ENCODE data around the gene NECAB3.

NECAB3 gene

DNA sequence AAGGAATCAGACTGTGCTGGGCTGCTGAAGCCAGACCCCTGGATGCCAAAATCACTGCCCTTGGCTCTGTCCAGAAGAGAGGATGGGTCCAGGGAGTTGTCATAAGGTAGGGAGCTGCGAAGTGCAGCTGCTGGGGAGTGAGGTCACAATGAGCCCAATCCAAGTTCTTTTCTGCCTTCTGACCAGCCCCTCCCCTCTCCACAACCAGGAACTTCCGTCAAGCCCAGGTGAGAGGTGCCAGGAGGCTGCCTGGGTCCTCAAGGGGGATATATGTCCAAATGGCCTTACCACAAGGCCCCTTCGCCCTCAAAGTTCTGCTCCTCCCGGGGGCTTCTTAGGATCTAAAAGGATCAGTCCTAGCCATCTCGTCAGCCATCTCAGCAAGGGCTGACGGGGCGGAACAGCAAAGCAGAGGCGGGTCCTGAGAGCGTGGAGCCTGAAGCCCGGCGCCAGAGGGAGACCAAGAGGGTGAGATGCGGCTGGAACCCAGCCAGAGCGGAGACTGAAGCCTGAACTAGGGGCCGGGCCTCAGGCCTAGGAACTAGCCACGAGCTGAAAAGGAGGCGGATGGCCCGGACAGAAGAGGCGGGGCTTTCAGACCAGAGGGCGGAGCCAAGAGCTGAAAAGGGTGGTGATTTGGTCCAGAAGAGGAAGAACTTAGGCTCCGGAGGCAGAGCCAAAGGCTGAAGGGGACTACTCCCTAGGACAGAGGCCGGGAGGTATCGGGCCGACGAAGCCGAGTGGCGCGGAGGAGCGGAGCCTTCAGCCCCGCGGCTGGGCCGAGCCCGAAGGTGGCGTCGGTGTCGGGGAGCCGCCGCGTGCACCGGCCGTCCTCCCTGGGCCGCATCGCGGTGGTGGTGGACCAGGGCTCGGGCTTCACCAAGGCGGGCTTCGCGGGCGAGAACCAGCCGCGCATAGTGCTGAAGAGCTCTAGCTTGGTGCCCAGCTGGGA lies 7.7 kb downstream of the NECAB3 start, which contains the start of gene ACTL10:
ACTL10 (plus strand) TSS at position 651 of the 952 bp plus-strand sequence. CDS start 555 bp downstream, outside the sequence.
- peak; percentile 23 to 98 (median 87) for DNase-seq

GRCh38 chr20:33664762-33665144 lies 9.5 kb downstream of the NECAB3 start:
- no peak for DNase-seq

DNA sequence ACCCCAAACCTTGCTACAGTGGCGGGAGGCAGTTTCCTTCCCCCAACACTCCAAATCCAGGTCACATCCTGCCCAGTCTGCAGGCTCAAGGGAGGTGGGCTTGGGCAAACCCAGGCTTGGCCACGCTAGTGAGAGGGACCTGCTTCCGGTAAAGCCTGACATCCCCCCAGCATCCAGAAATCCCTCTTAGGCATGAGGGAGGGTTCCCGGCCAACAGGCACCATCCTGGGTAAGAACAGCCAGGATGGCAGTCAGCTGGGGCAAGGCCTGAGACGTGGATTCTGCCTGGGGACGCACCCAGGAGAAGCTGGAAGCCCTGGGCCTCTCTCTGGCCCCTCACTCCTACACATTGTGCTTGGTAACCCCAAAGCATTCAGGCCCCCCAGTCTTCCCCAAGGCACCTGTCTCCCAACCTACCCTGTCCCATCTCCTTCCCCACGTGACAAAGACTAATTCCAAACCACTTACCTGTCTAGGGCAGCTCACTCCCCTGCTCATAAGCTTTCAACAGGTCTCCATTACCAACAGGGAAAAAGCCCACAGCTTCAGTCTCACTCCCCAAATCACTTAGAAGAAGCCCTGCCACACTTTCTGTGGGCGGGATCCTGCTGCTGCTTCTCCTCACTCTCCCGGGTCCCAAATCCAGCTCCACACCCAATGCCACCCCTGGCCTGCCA lies 10.0 kb downstream of the NECAB3 start:
- no peak for DNase-seq

- peak in 52 of 56 donors; percentile 13 to 84 (median 64) for DNase-seq
Measured at GRCh38 chr20:33663161-33664084, 10.8 kb downstream of the NECAB3 start.

DNA sequence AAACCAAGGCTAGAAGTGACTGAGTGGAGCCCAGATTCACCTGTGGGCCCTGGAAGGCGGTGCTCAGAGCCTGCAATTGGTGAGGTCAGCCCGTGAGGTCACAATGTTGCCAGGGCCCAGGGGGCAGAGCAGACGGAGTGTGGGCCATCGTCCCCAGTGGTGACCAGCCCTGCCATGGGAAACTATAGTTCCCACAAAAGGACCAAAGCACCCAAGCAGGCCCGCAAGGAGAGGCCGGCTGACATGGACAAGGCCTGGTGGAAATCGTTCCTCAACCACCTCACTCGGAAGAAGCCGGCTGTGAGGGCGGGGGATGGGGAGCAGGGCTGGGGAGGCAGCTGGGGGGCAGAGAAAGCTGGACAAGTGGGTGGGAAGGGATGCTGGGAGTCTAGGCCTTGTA lies 12.1 kb downstream of the NECAB3 start, which contains the start of gene C20orf144:
C20orf144 (plus strand) TSS at position 156 of the 400 bp plus-strand sequence; CDS start at position 175, 19 bp downstream.
- DNase-seq, result no peak

DNA sequence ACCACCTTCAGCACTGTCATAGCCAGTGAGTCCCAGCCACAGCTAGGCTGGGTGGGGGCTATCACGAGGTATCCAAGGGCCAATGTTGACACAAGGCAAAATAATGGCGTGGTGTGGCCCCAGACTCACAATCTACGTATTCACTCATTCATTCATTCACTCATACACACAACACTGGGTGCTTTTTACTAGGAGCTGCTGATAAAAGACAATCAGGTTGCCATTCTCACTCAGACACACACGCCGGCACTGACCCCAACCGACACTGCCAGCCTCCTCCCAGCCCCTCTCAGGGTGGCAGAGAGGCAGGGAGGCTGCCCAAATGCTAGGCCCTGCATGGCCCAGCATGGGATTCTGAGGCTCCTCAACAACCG lies 13.6 kb downstream of the NECAB3 start:
- DNase-seq, result no peak

DNA sequence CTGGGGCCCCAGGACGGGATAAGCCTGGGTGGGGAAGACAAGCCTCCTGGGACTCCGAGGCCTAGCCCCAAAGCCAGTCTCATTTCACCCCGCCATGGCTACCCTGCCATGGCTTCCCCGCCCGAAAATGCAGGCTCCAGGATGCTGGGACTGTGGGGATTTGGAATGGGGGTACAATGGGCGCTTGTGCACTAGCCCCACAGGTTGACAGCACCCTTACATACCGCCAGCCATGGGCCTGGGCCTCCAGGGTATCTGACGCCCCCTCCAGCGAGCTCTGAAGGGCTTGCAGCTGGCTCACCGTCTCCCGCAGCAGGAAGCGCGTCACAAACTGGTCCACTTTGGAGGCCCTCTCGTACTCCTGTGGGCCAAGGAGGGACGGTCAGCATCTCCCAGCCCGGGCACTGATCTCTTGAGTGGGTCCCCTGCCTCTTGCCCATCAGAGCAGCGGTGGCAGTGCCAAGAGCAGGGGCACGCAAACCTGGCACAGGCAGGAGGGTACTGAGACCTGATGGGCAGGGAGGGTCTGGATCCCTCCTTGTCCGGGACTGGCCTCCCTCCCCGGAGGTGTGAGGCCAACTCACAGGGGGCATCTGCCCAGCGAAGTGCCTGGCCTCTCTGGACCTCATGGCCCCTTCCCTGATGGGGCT lies 14.1 kb downstream of the NECAB3 start:
- no peak for DNase-seq

GRCh38 chr20:33659341-33660034 lies 14.7 kb downstream of the NECAB3 start:
- no peak for DNase-seq

DNA sequence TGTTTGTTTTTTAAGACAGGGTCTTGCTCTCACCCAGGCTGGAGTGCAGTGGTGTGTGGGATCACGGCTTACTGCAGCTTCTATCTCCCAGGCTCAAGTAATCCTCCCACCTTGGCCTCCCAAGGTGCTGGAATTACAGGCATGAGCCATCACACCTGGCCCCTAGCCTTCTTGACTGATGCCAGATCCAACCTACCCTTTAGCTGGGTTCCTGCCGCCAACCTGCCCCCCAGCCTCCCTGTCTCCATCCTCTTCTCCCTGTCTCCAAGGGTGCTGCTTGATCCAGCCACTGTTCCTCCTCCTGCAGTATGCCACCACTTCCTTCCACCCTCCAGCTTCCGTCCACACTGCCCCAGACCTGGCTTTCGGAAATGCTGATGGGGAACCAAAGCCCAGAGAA lies 15.3 kb downstream of the NECAB3 start:
- no peak for DNase-seq

- no peak for DNase-seq
Measured at GRCh38 chr20:33658510-33658909, 15.7 kb downstream of the NECAB3 start.

DNA sequence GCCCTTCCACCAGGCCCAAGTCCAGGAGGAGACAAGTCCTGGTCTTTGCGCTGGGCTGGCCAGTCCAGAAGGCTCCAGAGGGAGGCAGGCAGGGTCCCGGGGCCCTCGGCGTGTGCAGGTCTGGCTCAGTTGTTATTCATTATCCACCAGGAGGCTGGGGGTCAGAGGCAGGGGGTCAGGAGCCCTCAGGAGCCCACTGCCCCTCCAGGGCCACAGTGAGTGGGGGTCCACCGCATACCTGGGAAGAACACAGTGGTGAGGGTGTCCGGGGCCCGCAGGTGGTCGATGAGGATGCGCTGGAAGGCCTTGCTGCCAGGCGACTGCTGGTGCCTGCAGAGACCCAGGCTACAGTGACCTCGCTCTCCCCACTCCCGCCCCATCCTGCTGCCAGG lies 16.5 kb downstream of the NECAB3 start:
- no peak for DNase-seq

DNA sequence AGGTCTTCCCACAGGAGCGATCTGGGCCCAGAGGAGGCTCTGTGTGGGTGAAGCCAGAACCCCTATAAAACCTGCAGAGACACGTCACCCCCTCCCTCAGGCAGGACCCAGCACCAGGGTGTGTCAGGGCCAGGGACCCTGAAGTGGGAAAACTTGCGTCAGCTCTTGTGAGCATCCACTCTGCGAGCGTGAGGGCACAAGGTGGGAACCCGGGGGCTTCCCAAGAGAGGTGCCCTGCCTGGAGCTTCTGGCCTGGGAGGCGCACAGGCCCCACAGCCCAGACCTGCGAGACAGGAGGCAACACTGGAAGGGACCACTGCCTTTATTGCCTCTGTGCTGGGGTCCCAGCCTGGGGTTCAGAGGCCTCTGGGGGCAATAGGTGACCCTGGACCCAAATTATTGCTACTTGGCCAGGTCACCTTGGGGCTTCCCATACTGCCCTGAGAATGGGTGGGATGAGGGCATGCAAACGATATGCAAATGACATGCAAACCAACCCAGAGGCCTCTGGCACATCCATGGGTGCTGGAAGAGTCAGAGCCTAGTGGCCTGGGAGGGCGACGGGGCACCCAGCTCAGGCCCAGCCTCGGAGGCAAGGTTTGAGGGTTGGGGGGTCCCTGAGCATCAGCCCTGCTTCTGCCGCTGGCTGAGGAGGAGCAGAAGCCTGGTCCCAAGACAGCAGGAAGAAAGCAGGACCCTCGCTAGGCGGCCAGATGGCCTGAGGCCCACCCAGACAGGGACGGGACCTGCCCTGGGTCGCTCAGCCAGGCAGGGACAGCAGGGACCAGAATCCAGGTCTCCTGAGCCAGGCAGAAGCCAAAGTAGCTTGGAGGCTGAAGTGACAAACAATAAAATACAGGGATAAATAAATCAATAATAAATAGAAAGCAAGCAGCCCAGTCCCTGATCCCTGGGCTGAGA lies 17.2 kb downstream of the NECAB3 start:
- no peak for DNase-seq

DNA sequence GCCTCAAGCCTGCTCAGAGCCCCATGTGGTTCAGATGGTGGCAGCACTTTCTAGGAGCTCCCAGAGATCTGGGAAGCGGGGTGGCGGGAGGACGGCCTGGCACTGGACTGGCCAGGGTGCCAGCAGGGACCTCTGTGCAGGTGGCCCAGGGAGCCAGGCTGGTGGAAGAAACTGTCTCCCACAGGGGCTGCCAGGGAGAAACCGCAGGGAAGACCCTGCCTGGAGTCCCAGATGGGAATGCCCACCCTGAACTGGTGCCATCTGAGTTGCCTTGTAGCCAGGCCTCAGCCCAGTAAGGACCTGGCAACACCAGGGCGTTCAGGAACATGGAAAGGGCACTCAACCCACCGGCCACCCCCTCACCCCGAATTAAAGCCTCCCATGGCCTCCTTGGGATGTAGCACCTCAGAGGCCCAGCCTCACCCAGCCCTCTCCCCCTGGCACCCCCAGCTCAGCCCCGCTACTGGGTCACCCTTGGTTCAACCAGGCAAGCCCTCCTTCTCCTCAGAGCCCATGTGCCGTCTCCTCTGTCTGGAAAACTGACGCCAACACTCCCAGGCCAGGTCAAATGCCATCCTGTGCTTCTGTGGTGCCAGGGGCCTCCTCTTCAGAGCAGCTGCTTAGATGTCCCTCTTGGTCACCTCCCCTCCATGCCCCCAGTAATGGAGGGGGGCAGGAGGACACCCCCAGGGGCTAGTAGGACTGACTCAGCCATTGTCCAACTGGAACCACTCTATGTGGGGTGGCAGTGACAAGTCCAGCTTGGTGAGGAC lies 18.0 kb downstream of the NECAB3 start:
- no peak for DNase-seq

GRCh38 chr20:33655164-33655563 lies 19.1 kb downstream of the NECAB3 start:
- no peak for DNase-seq

DNA sequence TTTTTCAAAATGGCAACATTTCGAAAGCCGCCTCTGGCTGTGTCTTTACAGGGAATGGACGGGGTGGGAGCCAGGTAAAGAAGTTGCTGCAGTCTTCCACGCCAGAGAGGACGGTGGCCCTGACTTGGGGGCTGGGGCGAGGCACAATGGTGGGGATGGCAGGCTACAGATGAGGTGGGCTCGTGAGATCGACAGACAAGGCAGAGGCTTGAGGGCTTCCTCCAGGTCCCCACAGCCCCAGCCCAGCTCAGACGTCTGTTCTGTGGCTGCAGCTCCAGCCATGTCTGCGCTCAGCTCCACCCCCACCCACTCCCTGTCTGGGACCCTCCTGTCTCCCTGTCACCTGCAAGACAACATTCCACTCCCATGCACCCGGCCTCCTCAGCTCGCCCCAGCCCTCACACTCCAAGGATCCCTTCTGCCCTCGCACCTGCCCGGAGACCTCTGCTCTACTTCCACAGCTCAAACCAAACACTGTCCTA lies 19.5 kb downstream of the NECAB3 start:
- DNase-seq, result no peak

GRCh38 chr20:33653900-33654596 lies 20.2 kb downstream of the NECAB3 start:
- peak in 1 of 56 donors; percentile 21 for DNase-seq

DNA sequence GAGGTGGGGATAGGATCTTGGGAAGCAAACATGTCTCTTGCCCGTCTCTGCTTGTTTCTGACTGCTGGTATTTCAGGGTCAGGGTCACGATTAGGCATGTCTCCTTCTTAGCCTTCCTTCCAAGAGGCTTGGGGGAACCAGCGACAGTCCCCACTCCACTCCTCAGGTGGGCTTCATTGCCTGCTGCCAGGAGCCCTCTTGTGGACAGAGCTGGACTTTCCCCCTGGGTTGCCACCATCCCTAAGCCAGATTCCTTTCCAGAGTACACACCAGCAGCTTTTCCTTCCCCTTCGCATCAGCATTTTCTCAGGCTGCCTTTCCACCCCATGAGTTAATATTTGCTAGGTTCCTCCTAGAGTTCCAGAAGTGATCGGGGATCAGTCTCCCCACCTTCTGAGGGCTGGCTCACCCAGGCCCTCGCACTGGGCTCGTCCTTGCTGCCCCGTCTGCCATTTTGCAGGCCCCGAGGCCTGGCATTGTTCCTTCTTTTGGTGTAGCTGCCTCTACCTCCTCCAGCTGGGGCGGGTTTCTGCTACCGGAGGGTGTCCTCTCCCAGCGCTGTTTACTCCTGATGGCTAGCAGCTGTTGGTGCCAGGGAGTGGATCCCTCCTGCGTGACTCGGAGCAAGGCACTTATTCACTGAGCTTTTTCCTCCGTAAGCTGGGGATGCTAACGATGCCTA lies 20.9 kb downstream of the NECAB3 start:
- peak in 43 of 56 donors; percentile 14 to 73 (median 37) for DNase-seq

Measured in nucleus accumbens (tissue), 56 donors.